Testis (tissue), 3 donors: ENCODE results near the gene CA10. TPM values are rescaled to one million over a fixed set of nuclear protein-coding genes. Genes with fewer than 3 reads are reported as not detected.

ENCODE experiments used
- DNase-seq: peaks from one replicate; pipeline ENCODE4 v3.0.0-alpha.2; 2019
- H3K27ac ChIP-seq, 2 donors: fragments of 200-600 bp; sonication (generic); one replicate each; pipeline ENCODE4 v1.5.1; 2019
- H3K27me3 ChIP-seq: fragments of 200-600 bp; sonication (generic); one replicate; pipeline ENCODE4 v1.5.1; 2019
- H3K36me3 ChIP-seq: fragments of 200-600 bp; sonication (generic); one replicate; pipeline ENCODE4 v1.5.1; 2017; ENCODE audit warnings: low read depth; ENCODE audit errors: missing control alignments
- H3K4me1 ChIP-seq: fragments of 200-600 bp; sonication (generic); one replicate; pipeline ENCODE4 v1.5.1; 2019
- H3K4me3 ChIP-seq, 2 donors: fragments of 200-600 bp; sonication (generic); one replicate each; pipeline ENCODE4 v1.5.1; 2017 to 2019
- H3K9me3 ChIP-seq: fragments of 200-600 bp; sonication (generic); one replicate; pipeline ENCODE4 v1.5.1; 2017
- CTCF ChIP-seq, 3 experiments: fragments of 450-650 bp in 2 of 3; fragments of 200-600 bp in 1 of 3; sonication (generic) in 1 of 3; IDR thresholded peaks; one replicate each; pipeline ENCODE4 v1.5.1; 2016 to 2019; ENCODE audit warnings: antibody characterized with exemption in 3 of 3, mild to moderate bottlenecking in 2 of 3, moderate library complexity in 1 of 3
- POLR2A ChIP-seq: fragments of 450-650 bp; IDR thresholded peaks from one replicate; pipeline ENCODE4 v1.6.1; 2017; ENCODE audit warnings: antibody characterized with exemption, mild to moderate bottlenecking, moderate library complexity
- WGBS, 2 donors: methylation state at CpG; one replicate each; pipeline ENCODE4 v1.1.5; 2018; 5-methylcytosine and 5-hydroxymethylcytosine counted together
- intact Hi-C: fragments of 100-400 bp; cut with DNase I; formaldehyde crosslinking; loops from one replicate; pipeline ENCODE4 v1.15.1; 2023; ENCODE audit warnings: low total_unique reads
- polyA plus RNA-seq: library from polyadenylated mRNA; stranded (reverse); fragments of 350-450 nt; fragmentation: Illumina TruSeq; extraction: RNeasy Lipid Tissue Mini Kit (QIAGEN cat#74804); gene quantifications from one replicate; pipeline ENCODE4 v1.2.3, GENCODE V29; 2014; ENCODE audit warnings: low read depth, low replicate concordance; ENCODE audit not compliant: insufficient read depth
- total RNA-seq, 2 donors: library from RNA; depleted of rRNA; stranded (reverse); fragments of >200 nt; gene quantifications; one replicate each; pipeline ENCODE4 v1.2.3, GENCODE V29; 2016

Gene CA10
- total and polyA plus RNA-seq, 3 donors from 2014 or later = 5.0 to 30.7 (median 5.3) TPM

GRCh38 chr17:51778842-51779241 is 379.7 kb downstream of the CA10 start:
- WGBS, 2 donors = 80 to 82% methylated on average over 5 of the region's 5 CpGs

GRCh38 chr17:51770027-51770759 is 388.3 kb downstream of the CA10 start:
- TF ChIP-seq CTCF (IDR thresholded peaks at IDR 0.05) (no peak), POLR2A (no peak)
- no peak overlapping the region for H3K4me3 ChIP-seq
- DNase-seq = no peak
- 85 to 89% methylated on average over 5 of the region's 5 CpGs for WGBS, 2 donors
- H3K27ac ChIP-seq = no peak overlapping the region
- no peaks in the 10 kb centered on the region for H3K4me1 ChIP-seq
- intact Hi-C loops = no loop called here
- no peaks in the 10 kb centered on the region for H3K9me3 ChIP-seq
- H3K36me3 ChIP-seq = no peaks in the 10 kb centered on the region
- no peaks in the 10 kb centered on the region for H3K27me3 ChIP-seq

More at GRCh38 chr17:51778842-51779241, 379.7 kb downstream of the CA10 start:
- no peak for DNase-seq
- Histone ChIP-seq H3K27ac (no peak overlapping the region), H3K9me3 (no peaks in the 10 kb centered on the region), H3K4me3 (no peak overlapping the region), H3K36me3 (no peaks in the 10 kb centered on the region), H3K27me3 (no peaks in the 10 kb centered on the region), H3K4me1 (no peaks in the 10 kb centered on the region)
- intact Hi-C loops = no loop called here
- TF ChIP-seq CTCF (IDR thresholded peaks at IDR 0.05) = no peak
- TF ChIP-seq POLR2A = no peak

- Histone ChIP-seq H3K36me3 (no peaks in the 10 kb centered on the region), H3K27ac (no peak overlapping the region), H3K27me3 (no peaks in the 10 kb centered on the region), H3K9me3 (no peaks in the 10 kb centered on the region), H3K4me1 (no peaks in the 10 kb centered on the region), H3K4me3 (no peak overlapping the region)
- WGBS, 2 donors = 76 to 80% methylated on average over 2 of the region's 2 CpGs
- intact Hi-C loops = no loop called here
- TF ChIP-seq CTCF (IDR thresholded peaks at IDR 0.05) = no peak
- TF ChIP-seq POLR2A = no peak
- no peak for DNase-seq
Observed at GRCh38 chr17:51769231-51769630, 389.3 kb downstream of the CA10 start.

- Histone ChIP-seq H3K4me1 (no peaks in the 10 kb centered on the region), H3K9me3 (no peaks in the 10 kb centered on the region), H3K27ac (no peak overlapping the region), H3K36me3 (no peaks in the 10 kb centered on the region), H3K4me3 (no peak overlapping the region), H3K27me3 (no peaks in the 10 kb centered on the region)
- no peak for DNase-seq
- intact Hi-C loops = no loop called here
- TF ChIP-seq CTCF (IDR thresholded peaks at IDR 0.05) = no peak
- TF ChIP-seq POLR2A = no peak
- WGBS, 2 donors = 70 to 78% methylated on average over 2 of the region's 2 CpGs
Observed at GRCh38 chr17:51768706-51769105, 389.8 kb downstream of the CA10 start.

GRCh38 chr17:51767287-51767686 is 391.2 kb downstream of the CA10 start:
- TF ChIP-seq POLR2A = no peak
- no peak for TF ChIP-seq CTCF (IDR thresholded peaks at IDR 0.05)
- H3K4me3 ChIP-seq = no peak overlapping the region
- H3K4me1 ChIP-seq = no peaks in the 10 kb centered on the region
- H3K27ac ChIP-seq = no peak overlapping the region
- no peaks in the 10 kb centered on the region for H3K9me3 ChIP-seq
- no peaks in the 10 kb centered on the region for H3K27me3 ChIP-seq
- H3K36me3 ChIP-seq = no peaks in the 10 kb centered on the region
- 96 to 97% methylated on average over 1 of the region's 1 CpG for WGBS, 2 donors
- intact Hi-C loops = no loop called here
- DNase-seq = no peak
